ENCODE data around the gene GPR17. TPM values are rescaled to one million over a fixed set of nuclear protein-coding genes. Genes with fewer than 3 reads are reported as not detected.

Gene GPR17
- total and polyA plus RNA-seq, 5 experiments from 2014 or later: not detected

GRCh38 chr2:127648321-127648720 is 2.4 kb downstream of the GPR17 start:
- no peak for DNase-seq
- Mint-ChIP-seq H3K9me3 (no peaks in the 10 kb centered on the region), H3K4me3 (peak overlapping the region in 7 of 10 donors; percentile 0 to 74 (median 51)), H3K4me1 (peaks cover 14 to 49% (median 40%) of the 10 kb centered on the region in 4 donors), H3K36me3 (no peaks in the 10 kb centered on the region), H3K27me3 (no peaks in the 10 kb centered on the region), H3K27ac (peak overlapping the region in 6 of 10 donors; percentile 53 to 92 (median 74))
- ATAC-seq: no peak
- POLR2A ChIA-PET: interaction anchor here (1.0 to 1.7 kb wide), 2 partner anchors 8 to 53 kb away, joined by 3 read pairs; partner anchors contain the start of gene SFT2D3

DNA sequence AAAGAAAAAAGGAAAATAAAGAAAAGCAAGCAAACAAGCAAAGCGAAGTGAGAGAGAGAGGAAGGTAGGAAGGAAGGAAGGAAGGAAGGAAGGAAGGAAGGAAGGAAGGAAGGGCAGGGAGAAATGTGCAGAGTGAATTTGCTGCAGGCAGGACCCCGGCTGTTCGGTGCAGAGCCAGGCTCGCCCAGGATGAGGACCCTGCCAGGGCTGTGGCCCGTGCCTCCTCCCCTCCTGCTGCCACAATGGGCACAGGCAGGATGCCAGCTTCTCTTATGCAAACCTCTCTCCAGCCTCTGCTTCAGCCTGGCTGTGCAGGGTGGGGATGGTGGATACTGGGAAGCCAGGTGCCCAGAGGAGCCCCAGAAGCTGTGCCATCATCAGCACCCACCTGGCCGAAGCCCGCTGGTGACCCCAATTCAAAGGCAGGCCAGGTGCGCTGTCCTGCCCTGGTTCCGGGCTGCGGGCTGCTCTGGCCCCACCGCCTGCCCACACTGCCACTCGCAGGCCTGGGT is 3.2 kb downstream of the GPR17 start:
- H3K27ac Mint-ChIP-seq: peak overlapping the region in 5 of 10 donors; percentile 54 to 92 (median 74)
- peak overlapping the region in 5 of 10 donors; percentile 31 to 83 (median 74) for H3K4me3 Mint-ChIP-seq
- POLR2A ChIA-PET: interaction anchor here (2.3 to 4.2 kb wide), 2 partner anchors 8 to 58 kb away, joined by 12 to 19 read pairs; no protein-coding TSS in a partner anchor
- H3K27me3 Mint-ChIP-seq: no peaks in the 10 kb centered on the region
- peaks cover 14 to 44% (median 34%) of the 10 kb centered on the region in 4 donors for H3K4me1 Mint-ChIP-seq
- no peaks in the 10 kb centered on the region for H3K9me3 Mint-ChIP-seq
- ATAC-seq: peak; percentile 70 to 75
- peak in 4 of 10 donors; percentile 32 to 41 (median 36) for DNase-seq
- H3K36me3 Mint-ChIP-seq: peaks cover 0 to 2% (median 0%) of the 10 kb centered on the region in 3 donors

DNA sequence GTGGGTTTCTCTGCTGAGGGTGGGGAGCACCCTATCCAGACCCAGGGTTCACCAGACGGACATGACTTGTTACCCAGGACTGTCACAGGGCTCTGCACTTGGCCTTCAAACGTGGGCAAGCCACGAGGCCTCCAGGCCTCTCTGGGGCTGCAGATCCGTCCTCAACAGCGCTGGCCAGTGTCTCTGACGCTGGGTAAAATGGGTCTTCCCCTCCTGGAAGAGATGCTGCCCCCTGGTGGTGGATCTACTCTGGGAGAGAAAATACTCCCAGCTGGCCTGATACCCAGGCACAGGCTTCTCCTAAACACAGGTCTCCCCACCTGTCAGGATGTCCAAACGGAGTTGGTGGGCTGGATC is 3.7 kb downstream of the GPR17 start:
- H3K27ac Mint-ChIP-seq: peak overlapping the region; percentile 43 to 90 (median 77)
- H3K4me3 Mint-ChIP-seq: peak overlapping the region; percentile 53 to 83 (median 70)
- peaks cover 0 to 2% (median 0%) of the 10 kb centered on the region in 3 donors for H3K36me3 Mint-ChIP-seq
- ATAC-seq (peak; percentile 77 to 94), DNase-seq (peak; percentile 68 to 93 (median 80))
- no peaks in the 10 kb centered on the region for H3K27me3 Mint-ChIP-seq
- H3K4me1 Mint-ChIP-seq: peaks cover 12 to 43% (median 32%) of the 10 kb centered on the region in 4 donors
- POLR2A ChIA-PET: interaction anchor here (2.3 to 4.2 kb wide), 2 partner anchors 9 to 59 kb away, joined by 12 to 19 read pairs; no protein-coding TSS in a partner anchor
- no peaks in the 10 kb centered on the region for H3K9me3 Mint-ChIP-seq

DNA sequence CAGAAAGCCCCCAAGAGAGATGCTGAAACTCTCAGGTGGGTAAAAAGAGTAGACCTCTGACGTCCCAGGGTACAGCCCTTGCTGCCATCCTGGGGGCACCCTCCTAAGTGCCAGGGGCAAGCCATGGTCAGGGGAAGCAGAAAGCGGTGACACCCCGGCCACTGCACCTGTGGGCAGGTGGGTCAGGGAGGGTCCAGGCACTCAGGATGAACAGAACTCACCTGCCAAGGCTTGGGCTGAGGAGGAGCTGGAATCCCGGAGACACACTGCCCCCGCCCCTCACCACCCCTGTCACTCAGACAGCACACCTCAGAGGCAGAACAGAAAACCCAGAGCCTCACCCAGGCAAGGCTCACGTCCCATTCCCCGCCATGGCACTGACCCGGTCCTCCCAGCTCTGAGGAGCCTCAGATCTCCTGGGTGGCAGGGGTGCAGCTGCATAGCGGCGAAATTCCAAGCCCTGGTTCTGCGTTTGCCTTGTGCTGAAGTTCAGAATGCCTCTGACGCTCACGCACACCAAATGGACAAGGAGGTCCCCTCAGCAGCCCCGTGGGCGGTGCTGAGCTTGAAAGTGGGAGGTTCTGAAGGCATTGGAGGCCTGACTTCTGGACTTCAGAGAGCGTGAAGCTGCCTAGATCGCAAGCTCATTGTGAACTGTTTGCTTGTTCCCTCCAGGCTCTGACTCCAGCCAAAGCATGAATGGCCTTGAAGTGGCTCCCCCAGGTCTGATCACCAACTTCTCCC is 4.3 kb downstream of the GPR17 start:
- H3K4me1 Mint-ChIP-seq: peaks cover 11 to 42% (median 30%) of the 10 kb centered on the region in 4 donors
- peaks cover 0 to 2% (median 0%) of the 10 kb centered on the region in 3 donors for H3K36me3 Mint-ChIP-seq
- no peak for DNase-seq
- peak in 1 of 2 donors; percentile 7 for ATAC-seq
- POLR2A ChIA-PET: interaction anchor here (1.1 to 4.2 kb wide), 3 partner anchors 10 to 59 kb away, joined by 3 to 19 read pairs (median 12); no protein-coding TSS in a partner anchor
- peak overlapping the region in 2 of 10 donors; percentile 74 to 83 for H3K4me3 Mint-ChIP-seq
- H3K27ac Mint-ChIP-seq: peak overlapping the region in 4 of 10 donors; percentile 43 to 90 (median 84)
- H3K9me3 Mint-ChIP-seq: no peaks in the 10 kb centered on the region
- H3K27me3 Mint-ChIP-seq: no peaks in the 10 kb centered on the region

- POLR2A ChIA-PET: interaction anchor here (1.1 to 4.2 kb wide), 3 partner anchors 10 to 60 kb away, joined by 3 to 19 read pairs (median 12); no protein-coding TSS in a partner anchor
- H3K27me3 Mint-ChIP-seq: no peaks in the 10 kb centered on the region
- H3K4me3 Mint-ChIP-seq: no peak overlapping the region
- no peak for ATAC-seq
- H3K36me3 Mint-ChIP-seq: peaks cover 0 to 2% (median 0%) of the 10 kb centered on the region in 3 donors
- H3K27ac Mint-ChIP-seq: peak overlapping the region in 1 of 10 donors; percentile 22
- no peak for DNase-seq
- peaks cover 11 to 42% (median 30%) of the 10 kb centered on the region in 4 donors for H3K4me1 Mint-ChIP-seq
- no peaks in the 10 kb centered on the region for H3K9me3 Mint-ChIP-seq
Measured at GRCh38 chr2:127650785-127651380, 4.9 kb downstream of the GPR17 start.

- peak overlapping the region in 1 of 10 donors; percentile 22 for H3K27ac Mint-ChIP-seq
- POLR2A ChIA-PET: interaction anchor here (1.1 to 4.2 kb wide), 2 partner anchors 11 to 58 kb away, joined by 3 to 19 read pairs; no protein-coding TSS in a partner anchor
- no peaks in the 10 kb centered on the region for H3K9me3 Mint-ChIP-seq
Measured at GRCh38 chr2:127651381-127651809, 5.4 kb downstream of the GPR17 start.

GRCh38 chr2:127651971-127652550 is 6.1 kb downstream of the GPR17 start:
- no peak for ATAC-seq
- no peaks in the 10 kb centered on the region for H3K9me3 Mint-ChIP-seq
- H3K4me1 Mint-ChIP-seq: peaks cover 11 to 37% (median 24%) of the 10 kb centered on the region in 4 donors
- H3K4me3 Mint-ChIP-seq: no peak overlapping the region
- DNase-seq: peak in 2 of 10 donors; percentile 2 to 57
- no peaks in the 10 kb centered on the region for H3K27me3 Mint-ChIP-seq
- H3K36me3 Mint-ChIP-seq: peaks cover 0 to 2% (median 0%) of the 10 kb centered on the region in 3 donors
- H3K27ac Mint-ChIP-seq: peak overlapping the region in 1 of 10 donors; percentile 17
- POLR2A ChIA-PET: interaction anchor here (4.2 kb wide), 1 partner anchor 11 kb away, joined by 19 read pairs; no protein-coding TSS in a partner anchor

More at GRCh38 chr2:127651381-127651809, 5.4 kb downstream of the GPR17 start:
- Mint-ChIP-seq H3K36me3 (peaks cover 0 to 2% (median 0%) of the 10 kb centered on the region in 3 donors), H3K4me1 (peaks cover 11 to 42% (median 29%) of the 10 kb centered on the region in 4 donors), H3K27me3 (no peaks in the 10 kb centered on the region), H3K4me3 (no peak overlapping the region)
- ATAC-seq (no peak), DNase-seq (no peak)

- POLR2A ChIA-PET: interaction anchor here (0.6 to 4.2 kb wide), 3 partner anchors 12 to 36 kb away, joined by 3 to 19 read pairs (median 7); no protein-coding TSS in a partner anchor
- Mint-ChIP-seq H3K27ac (peak overlapping the region in 2 of 10 donors; percentile 17 to 29), H3K4me3 (no peak overlapping the region), H3K36me3 (peaks cover 0 to 2% (median 0%) of the 10 kb centered on the region in 3 donors), H3K27me3 (no peaks in the 10 kb centered on the region), H3K4me1 (peaks cover 8 to 29% (median 18%) of the 10 kb centered on the region in 4 donors), H3K9me3 (no peaks in the 10 kb centered on the region)
- no peak for ATAC-seq
- DNase-seq: peak in 1 of 10 donors; percentile 56
Measured at GRCh38 chr2:127652786-127653357, 6.9 kb downstream of the GPR17 start.

DNA sequence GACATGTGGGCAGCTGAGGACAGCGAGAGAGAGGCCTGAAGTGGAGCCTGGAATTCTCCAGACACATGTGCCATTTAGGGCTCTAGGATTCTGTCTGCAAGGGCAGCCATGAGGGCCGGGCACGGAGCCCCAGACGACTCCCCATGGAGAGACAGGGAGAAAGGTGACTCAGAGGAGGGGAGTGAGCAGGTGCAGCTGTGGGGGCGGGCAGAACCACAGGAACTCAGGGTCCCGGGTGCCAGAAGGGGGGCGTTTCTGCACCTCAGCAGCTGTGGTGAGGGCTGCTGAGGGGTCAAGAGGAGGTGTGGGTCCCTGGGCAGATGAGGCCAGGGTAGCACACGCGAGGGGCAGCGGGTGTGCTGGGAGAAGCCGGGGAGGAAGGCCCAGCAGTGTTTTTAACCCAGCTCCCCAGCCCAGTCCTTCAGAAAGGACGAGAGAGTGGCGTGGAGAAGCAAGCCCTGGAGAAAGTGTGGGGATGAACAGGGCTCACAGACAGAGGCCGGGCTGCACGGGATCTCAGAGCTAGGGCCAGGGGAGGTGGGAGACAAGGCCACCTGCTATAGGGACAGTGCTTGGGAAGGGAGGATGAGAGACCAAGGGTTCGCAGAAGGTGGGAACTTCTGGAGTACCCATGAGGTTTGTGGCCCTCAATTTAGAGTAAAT is 7.6 kb downstream of the GPR17 start:
- peak overlapping the region in 2 of 10 donors; percentile 29 to 37 for H3K27ac Mint-ChIP-seq

DNA sequence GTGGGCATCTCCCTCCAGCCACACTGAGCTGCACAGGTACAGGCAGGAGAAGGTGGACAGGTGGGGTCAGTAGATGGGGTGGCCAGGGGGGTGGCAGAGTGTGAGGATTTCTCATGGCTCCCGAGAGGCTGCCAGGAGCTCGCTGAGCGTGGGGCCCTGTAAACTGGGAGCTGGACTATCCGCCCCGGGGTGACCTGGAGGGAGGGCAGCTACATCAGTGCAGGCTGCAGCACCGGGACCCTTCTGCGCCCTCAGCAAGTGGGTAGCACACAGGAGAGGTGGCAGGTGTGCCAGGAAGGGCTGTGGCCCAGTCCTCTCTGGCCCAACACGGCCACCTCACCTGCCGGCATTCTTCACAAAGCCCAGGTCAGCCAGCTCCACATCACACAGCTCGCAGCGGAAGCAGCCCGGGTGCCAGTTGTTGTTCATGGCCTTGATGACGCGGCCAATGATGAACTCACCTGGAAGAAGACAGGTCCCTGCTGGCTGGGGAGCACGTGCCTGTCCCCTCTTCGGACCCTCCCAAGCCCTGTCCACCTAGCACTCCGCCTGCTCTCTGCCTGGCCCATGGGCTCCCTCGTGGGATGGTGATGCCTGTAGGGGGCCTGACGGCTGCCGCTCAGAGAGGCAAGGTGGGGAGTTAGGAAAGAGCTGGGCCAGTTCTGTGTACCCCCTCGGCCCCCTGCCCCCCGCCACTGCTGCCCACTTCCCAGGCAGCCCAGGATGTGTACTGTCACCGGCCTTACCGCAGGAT is 8.3 kb downstream of the GPR17 start:
- Mint-ChIP-seq H3K27ac (no peak overlapping the region), H3K36me3 (peaks cover 0 to 2% (median 0%) of the 10 kb centered on the region in 3 donors), H3K4me3 (no peak overlapping the region), H3K27me3 (peaks cover 0 to 6% (median 0%) of the 10 kb centered on the region in 5 donors), H3K4me1 (peaks cover 4 to 17% (median 6%) of the 10 kb centered on the region in 4 donors), H3K9me3 (no peaks in the 10 kb centered on the region)
- DNase-seq (no peak), ATAC-seq (no peak)
- POLR2A ChIA-PET: interaction anchor here (0.8 to 1.1 kb wide), 2 partner anchors 17 to 45 kb away, joined by 3 read pairs; no protein-coding TSS in a partner anchor

More for the DNA sequence above, 7.6 kb downstream of the GPR17 start:
- Mint-ChIP-seq H3K4me3 (no peak overlapping the region), H3K27me3 (peaks cover 0 to under 1% (median 0%) of the 10 kb centered on the region in 5 donors), H3K9me3 (no peaks in the 10 kb centered on the region), H3K4me1 (peaks cover 6 to 22% (median 12%) of the 10 kb centered on the region in 4 donors), H3K36me3 (peaks cover 0 to 2% (median 0%) of the 10 kb centered on the region in 3 donors)
- POLR2A ChIA-PET: interaction anchor here (0.8 to 1.1 kb wide), 2 partner anchors 17 to 44 kb away, joined by 3 read pairs; no protein-coding TSS in a partner anchor
- DNase-seq (no peak), ATAC-seq (no peak)
